Activated naive CD8-positive, alpha-beta T cell (primary cell): Measurements from ENCODE around the gene NUDT16L1.
"Not testable (repeated sequence)": the region's sequence is repeated elsewhere in the genome, so short reads cannot be mapped to it uniquely, and the experiment has no call there.

Experiments
- H3K27ac Mint-ChIP-seq: one replicate; pipeline ENCODE4 v1.8.0; 2021; ENCODE audit warnings: mixed read lengths
- H3K27me3 Mint-ChIP-seq: one replicate; pipeline ENCODE4 v1.8.0; 2021; ENCODE audit warnings: mixed read lengths
- H3K36me3 Mint-ChIP-seq: one replicate; pipeline ENCODE4 v1.8.0; 2021; ENCODE audit warnings: mixed read lengths
- H3K4me1 Mint-ChIP-seq: one replicate; pipeline ENCODE4 v1.8.0; 2021; ENCODE audit warnings: low read depth, mixed read lengths
- H3K4me3 Mint-ChIP-seq: one replicate; pipeline ENCODE4 v1.8.0; 2021; ENCODE audit warnings: mild to moderate bottlenecking, mixed read lengths
- H3K9me3 Mint-ChIP-seq: one replicate; pipeline ENCODE4 v1.8.0; 2021; ENCODE audit warnings: low read depth, mixed read lengths

NUDT16L1 gene

GRCh38 chr16:4693296-4693955 is at the start of gene NUDT16L1:
TSS of gene NUDT16L1 (plus strand) at chr16:4693562. CDS start at chr16:4693727, 165 bp downstream.
- no peaks in the 10 kb centered on the region for H3K9me3 Mint-ChIP-seq
- no peaks in the 10 kb centered on the region for H3K36me3 Mint-ChIP-seq
- H3K4me3 Mint-ChIP-seq = peak within 1 kb of the TSS; percentile 84
- peaks cover 14% of the 10 kb centered on the region for H3K4me1 Mint-ChIP-seq
- no peaks in the 10 kb centered on the region for H3K27me3 Mint-ChIP-seq
- H3K27ac Mint-ChIP-seq = peak within 1 kb of the TSS; percentile 83

DNA sequence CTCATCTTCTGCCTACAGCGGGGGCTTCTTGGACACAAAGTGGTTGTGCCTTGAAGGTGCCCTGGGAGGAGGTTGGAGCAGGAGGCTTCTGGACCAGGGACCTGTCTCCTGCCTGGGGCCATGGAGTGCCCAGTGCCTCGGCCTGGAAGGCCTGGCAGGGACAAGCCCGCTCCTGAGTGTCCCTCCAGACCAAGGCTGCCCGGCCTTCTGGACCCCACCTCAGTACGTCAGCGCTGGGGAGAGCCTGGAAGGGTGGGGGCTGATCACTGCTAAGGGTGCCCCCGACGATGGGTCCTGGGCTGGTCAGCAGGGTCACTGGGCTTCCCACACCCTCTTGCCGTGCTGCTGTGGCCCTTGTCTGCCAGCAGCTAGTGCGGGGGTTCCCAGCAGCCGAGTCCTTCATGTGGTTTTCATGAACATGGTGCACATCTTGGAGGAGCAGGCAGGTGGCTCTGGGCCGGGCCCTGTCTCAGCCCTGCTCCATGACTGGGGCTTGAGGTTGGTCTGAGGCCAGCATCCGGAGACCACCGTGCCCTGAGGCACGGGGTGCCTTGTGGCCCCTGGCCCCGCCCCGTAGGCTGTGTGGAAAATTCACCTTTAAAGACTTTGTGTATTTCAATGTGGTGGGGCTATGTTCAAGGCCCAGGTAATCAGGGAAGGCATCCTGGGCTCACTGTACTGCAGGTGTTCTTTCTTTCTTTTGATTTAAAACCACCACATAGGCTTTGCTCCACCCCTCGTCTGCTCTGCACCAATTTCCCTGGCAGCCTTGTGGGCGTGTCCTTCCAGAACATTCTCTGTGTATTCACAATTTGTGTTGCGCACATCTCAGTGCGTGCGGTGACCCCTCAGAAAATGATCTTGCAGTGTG is 46.4 kb upstream of the NUDT16L1 start:
- H3K4me1 Mint-ChIP-seq = peaks cover 36% of the 10 kb centered on the region
- H3K4me3 Mint-ChIP-seq = no peak overlapping the region
- no peaks in the 10 kb centered on the region for H3K9me3 Mint-ChIP-seq
- H3K27me3 Mint-ChIP-seq = no peaks in the 10 kb centered on the region
- peak overlapping the region; percentile 61 for H3K27ac Mint-ChIP-seq
- H3K36me3 Mint-ChIP-seq = no peaks in the 10 kb centered on the region

DNA sequence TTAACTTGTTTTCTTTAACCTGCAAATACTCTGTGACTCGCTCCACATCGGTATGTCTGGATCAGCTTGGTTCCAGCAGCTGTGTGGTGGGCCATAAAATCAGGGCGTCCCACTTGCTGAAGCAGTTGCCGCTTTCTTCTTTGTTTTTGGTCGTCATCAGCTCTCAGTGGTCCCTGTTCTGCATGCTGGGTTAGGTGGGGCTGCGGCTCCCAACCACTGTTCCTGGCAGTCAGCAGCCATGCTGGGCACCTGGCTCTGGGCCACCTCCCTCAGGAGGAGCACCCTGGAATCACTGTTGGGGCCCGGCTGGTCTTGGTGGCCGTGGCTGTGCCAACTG is 45.8 kb upstream of the NUDT16L1 start:
- no peaks in the 10 kb centered on the region for H3K36me3 Mint-ChIP-seq
- H3K4me3 Mint-ChIP-seq = no peak overlapping the region
- H3K27ac Mint-ChIP-seq = peak overlapping the region; percentile 16
- peaks cover 36% of the 10 kb centered on the region for H3K4me1 Mint-ChIP-seq
- H3K9me3 Mint-ChIP-seq = no peaks in the 10 kb centered on the region
- no peaks in the 10 kb centered on the region for H3K27me3 Mint-ChIP-seq

DNA sequence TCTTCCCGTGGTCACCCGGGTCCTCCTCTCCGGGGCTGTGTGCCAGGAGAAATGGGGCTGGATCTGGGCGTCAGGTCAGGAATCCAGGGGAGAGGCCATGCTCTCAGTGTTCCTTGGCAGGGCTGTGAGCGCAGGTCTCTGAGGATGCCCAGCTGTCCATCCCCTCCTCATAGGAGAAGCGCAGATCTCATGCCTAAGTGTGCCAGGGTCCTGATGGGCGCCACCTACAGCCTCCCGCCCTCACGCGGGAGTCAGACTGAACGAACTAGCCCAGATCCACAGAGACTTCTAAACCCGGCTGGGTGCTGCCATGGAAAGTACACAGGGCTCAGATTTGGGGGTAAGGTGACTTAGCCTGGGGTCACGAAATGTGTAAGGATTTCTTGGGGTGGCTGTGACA is 44.4 kb upstream of the NUDT16L1 start:
- no peaks in the 10 kb centered on the region for H3K9me3 Mint-ChIP-seq
- H3K4me3 Mint-ChIP-seq = no peak overlapping the region
- H3K4me1 Mint-ChIP-seq = peaks cover 36% of the 10 kb centered on the region
- no peaks in the 10 kb centered on the region for H3K36me3 Mint-ChIP-seq
- no peak overlapping the region for H3K27ac Mint-ChIP-seq
- no peaks in the 10 kb centered on the region for H3K27me3 Mint-ChIP-seq

DNA sequence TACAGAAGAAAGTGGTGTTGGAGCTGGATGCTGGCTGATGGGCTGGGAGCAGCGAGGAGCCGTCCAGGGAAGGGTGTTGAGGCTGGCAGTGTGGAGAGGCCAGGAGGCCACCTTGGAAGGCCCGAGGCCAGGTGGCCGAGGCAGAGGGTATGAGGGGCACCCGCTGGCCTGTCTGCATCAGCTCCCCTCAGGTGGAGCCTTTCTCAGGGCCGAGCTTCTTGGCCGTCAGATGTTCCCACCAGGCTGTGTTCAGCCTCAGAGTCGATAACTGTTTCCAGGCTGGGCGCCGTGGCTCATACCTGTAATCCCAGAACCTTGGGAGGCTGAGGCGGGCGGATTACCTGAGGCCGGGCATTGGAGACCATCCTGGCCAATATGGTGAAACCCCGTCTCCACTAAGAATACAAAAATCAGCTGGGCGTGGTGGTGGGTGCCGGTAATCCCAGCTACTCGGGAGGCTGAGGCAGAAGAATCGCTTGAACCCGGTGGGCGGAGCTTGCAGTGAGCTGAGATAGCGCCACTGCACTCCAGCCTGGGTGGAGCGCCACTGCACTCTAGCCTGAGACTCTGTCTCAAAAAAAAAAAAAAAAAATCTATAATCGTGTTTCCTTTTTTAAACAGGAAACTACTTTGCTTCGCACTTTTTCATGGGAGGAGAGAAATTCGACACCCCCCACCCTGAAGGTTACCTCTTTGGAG is 43.5 kb upstream of the NUDT16L1 start:
- peak overlapping the region; percentile 17 for H3K4me3 Mint-ChIP-seq
- H3K36me3 Mint-ChIP-seq = peaks cover 1% of the 10 kb centered on the region
- H3K27ac Mint-ChIP-seq = peak overlapping the region; percentile 75
- no peaks in the 10 kb centered on the region for H3K27me3 Mint-ChIP-seq
- H3K4me1 Mint-ChIP-seq = peaks cover 36% of the 10 kb centered on the region
- no peaks in the 10 kb centered on the region for H3K9me3 Mint-ChIP-seq

- not testable (repeated sequence) for H3K27ac Mint-ChIP-seq, H3K4me3 Mint-ChIP-seq, H3K9me3 Mint-ChIP-seq, H3K27me3 Mint-ChIP-seq, H3K36me3 Mint-ChIP-seq
- peaks cover 33% of the 10 kb centered on the region for H3K4me1 Mint-ChIP-seq
Observed at GRCh38 chr16:4650443-4651074, 42.8 kb upstream of the NUDT16L1 start.

- H3K9me3 Mint-ChIP-seq = no peaks in the 10 kb centered on the region
- no peak overlapping the region for H3K27ac Mint-ChIP-seq
- peaks cover 26% of the 10 kb centered on the region for H3K4me1 Mint-ChIP-seq
- H3K27me3 Mint-ChIP-seq = no peaks in the 10 kb centered on the region
- H3K4me3 Mint-ChIP-seq = no peak overlapping the region
- peaks cover 2% of the 10 kb centered on the region for H3K36me3 Mint-ChIP-seq
Observed at GRCh38 chr16:4651827-4652226, 41.5 kb upstream of the NUDT16L1 start.

GRCh38 chr16:4652561-4652960 is 40.8 kb upstream of the NUDT16L1 start:
- Mint-ChIP-seq H3K4me1 (peaks cover 19% of the 10 kb centered on the region), H3K9me3 (no peaks in the 10 kb centered on the region), H3K36me3 (peaks cover 2% of the 10 kb centered on the region)

DNA sequence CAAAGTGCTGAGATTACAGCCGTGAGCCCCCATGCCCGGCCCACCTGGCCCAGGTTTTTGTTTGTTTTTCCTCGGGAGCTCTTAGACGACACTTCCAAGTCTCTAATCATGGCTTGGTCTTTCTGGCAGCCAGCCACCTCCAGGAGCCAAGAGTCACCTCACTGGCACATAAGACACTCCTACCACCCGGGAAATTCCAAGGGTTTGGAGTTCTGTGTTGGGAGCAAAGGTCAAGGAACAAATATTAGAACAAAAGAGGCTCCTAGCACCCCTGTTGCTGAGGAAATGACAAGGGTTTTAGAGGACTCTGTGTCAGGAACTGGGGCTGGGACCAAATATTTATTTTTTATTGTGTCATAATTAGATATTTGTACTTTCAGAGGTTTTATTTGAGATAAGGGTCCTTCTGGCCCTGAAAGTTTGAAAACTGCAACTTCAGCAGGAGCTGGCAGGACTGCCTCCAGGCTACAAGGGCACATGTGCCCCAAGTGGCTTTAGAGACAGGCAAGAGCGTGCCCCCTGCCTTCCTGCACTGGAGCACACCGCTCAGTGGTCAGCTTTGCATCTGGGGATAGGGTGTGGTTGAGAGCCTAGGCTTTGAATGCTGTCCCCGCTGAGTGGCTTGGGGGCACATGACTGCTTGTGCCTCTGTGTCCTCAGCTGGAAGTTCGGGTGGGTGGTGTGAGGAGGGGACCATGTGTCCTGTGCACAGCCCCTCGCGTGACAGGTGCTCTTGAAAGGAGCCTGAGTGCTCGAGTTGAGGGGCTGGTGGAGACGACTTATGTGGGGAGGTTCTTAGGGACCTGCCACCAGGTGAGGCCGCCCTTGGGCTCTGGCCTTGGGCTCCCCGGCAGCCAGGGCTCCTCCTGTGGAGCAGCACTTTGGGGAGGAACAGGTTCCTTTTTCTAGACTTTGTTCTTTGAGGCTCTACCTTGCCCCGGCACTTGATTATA is 39.1 kb upstream of the NUDT16L1 start:
- Mint-ChIP-seq H3K27ac (no peak overlapping the region), H3K4me1 (peaks cover 16% of the 10 kb centered on the region), H3K4me3 (no peak overlapping the region), H3K36me3 (peaks cover 2% of the 10 kb centered on the region), H3K9me3 (no peaks in the 10 kb centered on the region), H3K27me3 (no peaks in the 10 kb centered on the region)

More at GRCh38 chr16:4652561-4652960, 40.8 kb upstream of the NUDT16L1 start:
- Mint-ChIP-seq H3K4me3 (no peak overlapping the region), H3K27ac (no peak overlapping the region), H3K27me3 (no peaks in the 10 kb centered on the region)

DNA sequence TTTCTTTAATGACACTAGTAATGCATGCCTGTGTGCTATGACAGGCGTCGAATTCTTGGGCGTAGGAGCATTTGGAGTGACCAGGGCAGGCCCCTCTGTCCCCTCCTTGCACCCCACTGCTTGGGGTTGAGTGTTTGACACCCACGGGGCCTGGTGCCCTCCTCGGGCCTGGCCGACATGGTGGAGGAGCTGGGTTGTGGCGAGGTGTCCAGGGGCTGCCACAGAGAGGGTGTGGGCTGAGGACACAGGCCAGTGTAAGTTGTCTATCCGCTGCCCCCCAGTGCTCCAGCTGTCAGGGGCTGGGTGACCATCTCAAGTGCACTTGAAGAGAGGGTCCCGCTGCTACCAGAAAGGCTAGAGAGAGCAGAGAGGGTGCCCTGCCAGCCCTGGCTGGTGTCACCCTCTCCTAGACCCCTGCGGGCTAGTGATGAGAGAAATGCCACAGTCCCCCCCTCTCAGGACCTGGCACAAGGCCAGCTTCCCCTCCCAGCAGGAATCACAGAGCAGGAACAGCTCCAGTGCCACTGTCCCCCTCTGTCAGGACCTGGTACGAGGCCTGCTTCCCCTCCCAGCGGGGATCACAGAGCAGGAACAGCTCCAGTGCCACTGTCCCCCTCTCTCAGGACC is 38.3 kb upstream of the NUDT16L1 start:
- Mint-ChIP-seq H3K4me3 (no peak overlapping the region), H3K9me3 (no peaks in the 10 kb centered on the region), H3K27ac (no peak overlapping the region), H3K4me1 (peaks cover 19% of the 10 kb centered on the region), H3K27me3 (no peaks in the 10 kb centered on the region), H3K36me3 (peaks cover 2% of the 10 kb centered on the region)

- Mint-ChIP-seq H3K27ac (no peak overlapping the region), H3K27me3 (no peaks in the 10 kb centered on the region), H3K4me1 (peaks cover 19% of the 10 kb centered on the region), H3K36me3 (peaks cover 2% of the 10 kb centered on the region), H3K9me3 (no peaks in the 10 kb centered on the region), H3K4me3 (no peak overlapping the region)
Observed at GRCh38 chr16:4655801-4656200, 37.6 kb upstream of the NUDT16L1 start.

- Mint-ChIP-seq H3K9me3 (no peaks in the 10 kb centered on the region), H3K27me3 (no peaks in the 10 kb centered on the region), H3K4me1 (peaks cover 24% of the 10 kb centered on the region), H3K4me3 (no peak overlapping the region), H3K27ac (no peak overlapping the region), H3K36me3 (peaks cover 2% of the 10 kb centered on the region)
Observed at GRCh38 chr16:4656221-4656620, 37.1 kb upstream of the NUDT16L1 start.

GRCh38 chr16:4656695-4657686 is 36.4 kb upstream of the NUDT16L1 start:
- peaks cover 31% of the 10 kb centered on the region for H3K4me1 Mint-ChIP-seq
- no peak overlapping the region for H3K4me3 Mint-ChIP-seq
- H3K36me3 Mint-ChIP-seq = peaks cover 2% of the 10 kb centered on the region

More at GRCh38 chr16:4656695-4657686, 36.4 kb upstream of the NUDT16L1 start:
- Mint-ChIP-seq H3K9me3 (no peaks in the 10 kb centered on the region), H3K27me3 (no peaks in the 10 kb centered on the region), H3K27ac (no peak overlapping the region)
